Glutamatergic neuron (in vitro differentiated cells): ENCODE measurements around the gene FIBCD1. TPM values are rescaled to one million over a fixed set of nuclear protein-coding genes. Genes with fewer than 3 reads are reported as not detected.

Source experiments
- DNase-seq: peaks from one replicate; pipeline ENCODE4 v3.0.0; 2022
- H3K27ac Mint-ChIP-seq: one replicate; pipeline ENCODE4 v1.8.0; 2020; ENCODE audit warnings: mild to moderate bottlenecking, mixed read lengths, inconsistent platforms; ENCODE audit not compliant: unreplicated experiment
- H3K27me3 Mint-ChIP-seq: one replicate; pipeline ENCODE4 v1.8.0; 2020; ENCODE audit warnings: mild to moderate bottlenecking, moderate library complexity, mixed read lengths, inconsistent platforms; ENCODE audit not compliant: unreplicated experiment
- H3K36me3 Mint-ChIP-seq: one replicate; pipeline ENCODE4 v1.8.0; 2020; ENCODE audit warnings: mild to moderate bottlenecking, mixed read lengths, inconsistent platforms; ENCODE audit not compliant: unreplicated experiment
- H3K4me1 Mint-ChIP-seq: one replicate; pipeline ENCODE4 v1.8.0; 2020; ENCODE audit warnings: mild to moderate bottlenecking, low read depth, mixed read lengths, inconsistent platforms; ENCODE audit not compliant: unreplicated experiment
- H3K4me3 Mint-ChIP-seq: one replicate; pipeline ENCODE4 v1.8.0; 2020; ENCODE audit warnings: mild to moderate bottlenecking, mixed read lengths, inconsistent platforms; ENCODE audit not compliant: unreplicated experiment
- H3K9me3 Mint-ChIP-seq: one replicate; pipeline ENCODE4 v1.8.0; 2020; ENCODE audit warnings: mild to moderate bottlenecking, moderate library complexity, mixed read lengths, inconsistent platforms; ENCODE audit not compliant: unreplicated experiment
- CTCF ChIP-seq: fragments of 200-600 bp; sonication (generic); IDR thresholded peaks from one replicate; pipeline ENCODE4 v1.5.0; 2021; ENCODE audit not compliant: partially characterized antibody, unreplicated experiment
- total RNA-seq: library from RNA; stranded (reverse); fragmentation: NEBNext Ultra II Directional; extraction: Animal tissue kit (Norgen Biotek cat#: 25700); gene quantifications from one replicate; pipeline ENCODE4 v1.2.1, GENCODE V29; 2021; ENCODE audit not compliant: unreplicated experiment

Gene FIBCD1
- total RNA-seq, 1 donor from 2014 or later: not detected

- DNase-seq: no peak
- H3K27ac Mint-ChIP-seq: no peak overlapping the region
- no peaks in the 10 kb centered on the region for H3K36me3 Mint-ChIP-seq
- H3K4me3 Mint-ChIP-seq: no peak overlapping the region
- H3K9me3 Mint-ChIP-seq: peaks cover 3% of the 10 kb centered on the region
- no peak for TF ChIP-seq CTCF
- H3K4me1 Mint-ChIP-seq: peaks cover 23% of the 10 kb centered on the region
- peaks cover 12% of the 10 kb centered on the region for H3K27me3 Mint-ChIP-seq
These were observed 44.3 kb upstream of the FIBCD1 start for GRCh38 chr9:130983359-130983670.

GRCh38 chr9:130982636-130983358, 43.8 kb upstream of the FIBCD1 start:
- Mint-ChIP-seq H3K4me3 (no peak overlapping the region), H3K27me3 (peaks cover 10% of the 10 kb centered on the region), H3K4me1 (peaks cover 23% of the 10 kb centered on the region)

GRCh38 chr9:130981756-130982137, 42.7 kb upstream of the FIBCD1 start:
- no peaks in the 10 kb centered on the region for H3K36me3 Mint-ChIP-seq
- no peak for DNase-seq
- H3K27me3 Mint-ChIP-seq: peaks cover 6% of the 10 kb centered on the region
- peaks cover 3% of the 10 kb centered on the region for H3K9me3 Mint-ChIP-seq
- H3K4me1 Mint-ChIP-seq: peaks cover 20% of the 10 kb centered on the region
- TF ChIP-seq CTCF: no peak
- H3K27ac Mint-ChIP-seq: no peak overlapping the region
- H3K4me3 Mint-ChIP-seq: no peak overlapping the region

More at GRCh38 chr9:130982636-130983358, 43.8 kb upstream of the FIBCD1 start:
- Mint-ChIP-seq H3K9me3 (peaks cover 3% of the 10 kb centered on the region), H3K36me3 (no peaks in the 10 kb centered on the region), H3K27ac (no peak overlapping the region)
- no peak for TF ChIP-seq CTCF
- DNase-seq: no peak

- peaks cover 6% of the 10 kb centered on the region for H3K27me3 Mint-ChIP-seq
- no peak overlapping the region for H3K27ac Mint-ChIP-seq
- H3K36me3 Mint-ChIP-seq: no peaks in the 10 kb centered on the region
- H3K4me1 Mint-ChIP-seq: peaks cover 18% of the 10 kb centered on the region
- no peak overlapping the region for H3K4me3 Mint-ChIP-seq
- no peak for TF ChIP-seq CTCF
- H3K9me3 Mint-ChIP-seq: peaks cover 3% of the 10 kb centered on the region
- no peak for DNase-seq
These were observed 42.1 kb upstream of the FIBCD1 start for GRCh38 chr9:130981002-130981755.

- peaks cover 6% of the 10 kb centered on the region for H3K27me3 Mint-ChIP-seq
- DNase-seq: no peak
- H3K4me1 Mint-ChIP-seq: peaks cover 18% of the 10 kb centered on the region
- H3K27ac Mint-ChIP-seq: no peak overlapping the region
- peaks cover 3% of the 10 kb centered on the region for H3K9me3 Mint-ChIP-seq
- no peak for TF ChIP-seq CTCF
- H3K4me3 Mint-ChIP-seq: no peak overlapping the region
- no peaks in the 10 kb centered on the region for H3K36me3 Mint-ChIP-seq
These were observed 41.5 kb upstream of the FIBCD1 start for GRCh38 chr9:130980526-130980925.
